GM12865 (cell line): Measurements from ENCODE around the gene PDE4D.

Experiments used
- DNase-seq: peaks from one replicate; pipeline ENCODE4 v3.0.0; 2010; ENCODE audit warnings: low read depth
- H3K4me3 ChIP-seq: 2 replicates; pipeline ENCODE4 v1.5.1; 2011; ENCODE audit warnings: mild to moderate bottlenecking, low read depth, low read length, control low read depth
- TF ChIP-seq, protein P1 (sequence below): IDR thresholded peaks from 2 replicates; pipeline ENCODE4 v1.5.1; 2011; ENCODE audit warnings: low read length, control low read depth, low read depth, inconsistent platforms; ENCODE audit not compliant: insufficient read depth; ENCODE audit errors: missing control alignments

The PDE4D gene

GRCh38 chr5:59732806-59733205, 160.7 kb downstream of the PDE4D start:
- no peak for DNase-seq
- H3K4me3 ChIP-seq: no peak overlapping the region
- TF ChIP-seq, protein P1, sequence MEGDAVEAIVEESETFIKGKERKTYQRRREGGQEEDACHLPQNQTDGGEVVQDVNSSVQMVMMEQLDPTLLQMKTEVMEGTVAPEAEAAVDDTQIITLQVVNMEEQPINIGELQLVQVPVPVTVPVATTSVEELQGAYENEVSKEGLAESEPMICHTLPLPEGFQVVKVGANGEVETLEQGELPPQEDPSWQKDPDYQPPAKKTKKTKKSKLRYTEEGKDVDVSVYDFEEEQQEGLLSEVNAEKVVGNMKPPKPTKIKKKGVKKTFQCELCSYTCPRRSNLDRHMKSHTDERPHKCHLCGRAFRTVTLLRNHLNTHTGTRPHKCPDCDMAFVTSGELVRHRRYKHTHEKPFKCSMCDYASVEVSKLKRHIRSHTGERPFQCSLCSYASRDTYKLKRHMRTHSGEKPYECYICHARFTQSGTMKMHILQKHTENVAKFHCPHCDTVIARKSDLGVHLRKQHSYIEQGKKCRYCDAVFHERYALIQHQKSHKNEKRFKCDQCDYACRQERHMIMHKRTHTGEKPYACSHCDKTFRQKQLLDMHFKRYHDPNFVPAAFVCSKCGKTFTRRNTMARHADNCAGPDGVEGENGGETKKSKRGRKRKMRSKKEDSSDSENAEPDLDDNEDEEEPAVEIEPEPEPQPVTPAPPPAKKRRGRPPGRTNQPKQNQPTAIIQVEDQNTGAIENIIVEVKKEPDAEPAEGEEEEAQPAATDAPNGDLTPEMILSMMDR: no peak

DNA sequence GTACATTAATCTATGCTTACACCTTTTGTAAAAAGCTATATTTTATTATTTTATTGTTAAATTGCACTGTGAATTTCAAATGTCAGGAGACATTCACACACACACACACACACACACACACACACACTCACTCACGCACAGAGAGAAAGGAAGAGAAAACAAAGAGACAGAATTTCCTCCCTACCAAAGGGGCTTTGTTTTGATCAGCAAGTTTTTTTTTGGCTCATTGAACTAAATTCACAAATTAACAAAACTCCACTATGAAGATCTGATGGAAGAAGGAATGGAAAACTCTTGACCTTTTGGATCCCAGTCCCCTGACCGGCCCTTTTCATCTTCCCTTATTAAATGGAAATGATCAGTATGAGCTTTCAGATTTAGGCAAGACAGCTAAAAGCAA, 161.2 kb downstream of the PDE4D start:
- no peak overlapping the region for H3K4me3 ChIP-seq
- TF ChIP-seq, protein P1: no peak
- DNase-seq: no peak

- H3K4me3 ChIP-seq: no peak overlapping the region
- DNase-seq: no peak
- TF ChIP-seq, protein P1: no peak
Observed at GRCh38 chr5:59731809-59732208, 161.7 kb downstream of the PDE4D start.

DNA sequence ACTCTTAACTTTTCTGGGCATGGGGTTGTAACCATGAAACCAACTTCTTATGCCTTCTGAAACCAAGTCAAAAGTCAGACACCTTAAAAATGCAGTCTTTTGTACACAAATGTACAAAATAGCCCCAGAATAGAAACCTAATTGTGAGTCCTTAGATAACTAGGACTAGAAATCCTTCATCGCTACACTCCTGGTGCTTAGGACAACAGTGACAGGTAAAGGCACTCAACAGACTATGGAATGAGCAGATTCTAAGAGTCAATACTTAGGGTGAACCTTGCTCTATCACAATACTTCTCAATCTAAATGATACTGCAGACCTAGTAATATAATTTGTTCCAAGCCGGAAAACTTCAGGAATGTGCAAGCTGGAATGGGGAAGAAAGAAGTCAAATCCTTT, 163.7 kb downstream of the PDE4D start:
- no peak for DNase-seq
- H3K4me3 ChIP-seq: no peak overlapping the region
- TF ChIP-seq, protein P1: no peak

GRCh38 chr5:59729357-59729756, 164.2 kb downstream of the PDE4D start:
- TF ChIP-seq, protein P1: no peak
- no peak for DNase-seq
- no peak overlapping the region for H3K4me3 ChIP-seq

DNA sequence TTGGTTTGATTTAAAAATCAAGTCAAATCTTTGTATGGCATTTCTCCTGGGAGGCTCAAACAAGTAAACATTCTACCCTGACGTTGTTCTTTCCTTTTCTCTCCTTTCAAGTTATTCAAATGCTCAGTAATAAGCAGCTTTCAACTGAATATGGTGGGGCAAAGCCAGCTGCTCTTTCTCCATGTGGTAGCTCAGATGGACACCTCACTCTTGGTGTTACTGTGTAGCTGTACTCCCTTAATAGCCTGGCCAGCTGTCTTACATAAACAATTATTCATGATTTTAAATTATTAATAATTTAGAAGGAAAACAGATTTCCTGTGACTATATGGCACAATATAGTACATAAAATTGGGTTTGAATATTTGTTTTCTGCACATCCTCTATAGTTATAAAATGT, 165.2 kb downstream of the PDE4D start:
- no peak for DNase-seq
- no peak overlapping the region for H3K4me3 ChIP-seq
- TF ChIP-seq, protein P1: no peak

- TF ChIP-seq, protein P1: no peak
- no peak for DNase-seq
- no peak overlapping the region for H3K4me3 ChIP-seq
Observed at GRCh38 chr5:59727186-59727585, 166.3 kb downstream of the PDE4D start.
